HG03558 (cell line): ENCODE data around the gene BCL10.
A peak's percentile ranks its signal among the peaks of the same experiment; 100 is the strongest.

ENCODE experiments used
- ATAC-seq: cut with Tn5 transposase; IDR thresholded peaks from one replicate; pipeline ENCODE4 v1.9.1; 2021; ENCODE audit warnings: moderate number of reproducible peaks; ENCODE audit not compliant: unreplicated experiment; ENCODE audit errors: extremely low read depth

The BCL10 gene

GRCh38 chr1:85276215-85276977 lies at the start of gene BCL10:
Gene BCL10 (minus strand): TSS chr1:85276632. CDS start chr1:85276352, 280 bp downstream.
- ATAC-seq, result peak; percentile 94

- no peak for ATAC-seq
Observed at GRCh38 chr1:85325920-85326319, 49.5 kb upstream of the BCL10 start.

- ATAC-seq, result no peak
Observed at GRCh38 chr1:85323770-85324169, 47.3 kb upstream of the BCL10 start.

GRCh38 chr1:85322655-85323054 lies 46.2 kb upstream of the BCL10 start:
- ATAC-seq, result no peak

- no peak for ATAC-seq
Observed at GRCh38 chr1:85321237-85321964, 45.0 kb upstream of the BCL10 start.

- ATAC-seq, result no peak
Observed at GRCh38 chr1:85320371-85321131, 44.1 kb upstream of the BCL10 start.

GRCh38 chr1:85319931-85320330 lies 43.5 kb upstream of the BCL10 start:
- no peak for ATAC-seq

- no peak for ATAC-seq
Observed at GRCh38 chr1:85319491-85319890, 43.1 kb upstream of the BCL10 start.

- no peak for ATAC-seq
Observed at GRCh38 chr1:85318217-85318616, 41.8 kb upstream of the BCL10 start.

GRCh38 chr1:85317560-85317959 lies 41.1 kb upstream of the BCL10 start:
- no peak for ATAC-seq

- ATAC-seq, result no peak
Observed at GRCh38 chr1:85316321-85316720, 39.9 kb upstream of the BCL10 start.

- ATAC-seq, result no peak
Observed at GRCh38 chr1:85315789-85316188, 39.4 kb upstream of the BCL10 start.

- no peak for ATAC-seq
Observed at GRCh38 chr1:85314726-85315125, 38.3 kb upstream of the BCL10 start.

- ATAC-seq, result no peak
Observed at GRCh38 chr1:85313888-85314696, 37.7 kb upstream of the BCL10 start.

- no peak for ATAC-seq
Observed at GRCh38 chr1:85311818-85312217, 35.4 kb upstream of the BCL10 start.

GRCh38 chr1:85308833-85309350 lies 32.5 kb upstream of the BCL10 start:
- no peak for ATAC-seq

GRCh38 chr1:85307987-85308832 lies 31.8 kb upstream of the BCL10 start:
- no peak for ATAC-seq

GRCh38 chr1:85306236-85306635 lies 29.8 kb upstream of the BCL10 start:
- no peak for ATAC-seq
